M059J (cell line): ENCODE results near the gene ACTR8. TPM values are rescaled to one million over a fixed set of nuclear protein-coding genes. Genes with fewer than 3 reads are reported as not detected.
"Not testable (repeated sequence)": the region's sequence is repeated elsewhere in the genome, so short reads cannot be mapped to it uniquely, and the experiment has no call there.

Experiments
- DNase-seq: peaks from one replicate; pipeline ENCODE4 v3.0.0-alpha.2; 2012; ENCODE audit warnings: low read depth
- total RNA-seq: library from RNA; depleted of rRNA; stranded (reverse); fragments of >200 nt; shearing (Covaris generic); gene quantifications from 2 replicates; pipeline ENCODE4 v1.2.3, GENCODE V29; 2014; rRNA removed

The ACTR8 gene, protein sequence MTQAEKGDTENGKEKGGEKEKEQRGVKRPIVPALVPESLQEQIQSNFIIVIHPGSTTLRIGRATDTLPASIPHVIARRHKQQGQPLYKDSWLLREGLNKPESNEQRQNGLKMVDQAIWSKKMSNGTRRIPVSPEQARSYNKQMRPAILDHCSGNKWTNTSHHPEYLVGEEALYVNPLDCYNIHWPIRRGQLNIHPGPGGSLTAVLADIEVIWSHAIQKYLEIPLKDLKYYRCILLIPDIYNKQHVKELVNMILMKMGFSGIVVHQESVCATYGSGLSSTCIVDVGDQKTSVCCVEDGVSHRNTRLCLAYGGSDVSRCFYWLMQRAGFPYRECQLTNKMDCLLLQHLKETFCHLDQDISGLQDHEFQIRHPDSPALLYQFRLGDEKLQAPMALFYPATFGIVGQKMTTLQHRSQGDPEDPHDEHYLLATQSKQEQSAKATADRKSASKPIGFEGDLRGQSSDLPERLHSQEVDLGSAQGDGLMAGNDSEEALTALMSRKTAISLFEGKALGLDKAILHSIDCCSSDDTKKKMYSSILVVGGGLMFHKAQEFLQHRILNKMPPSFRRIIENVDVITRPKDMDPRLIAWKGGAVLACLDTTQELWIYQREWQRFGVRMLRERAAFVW
- total RNA-seq, result 14.3 and 16.0 TPM in 2 replicates

DNA sequence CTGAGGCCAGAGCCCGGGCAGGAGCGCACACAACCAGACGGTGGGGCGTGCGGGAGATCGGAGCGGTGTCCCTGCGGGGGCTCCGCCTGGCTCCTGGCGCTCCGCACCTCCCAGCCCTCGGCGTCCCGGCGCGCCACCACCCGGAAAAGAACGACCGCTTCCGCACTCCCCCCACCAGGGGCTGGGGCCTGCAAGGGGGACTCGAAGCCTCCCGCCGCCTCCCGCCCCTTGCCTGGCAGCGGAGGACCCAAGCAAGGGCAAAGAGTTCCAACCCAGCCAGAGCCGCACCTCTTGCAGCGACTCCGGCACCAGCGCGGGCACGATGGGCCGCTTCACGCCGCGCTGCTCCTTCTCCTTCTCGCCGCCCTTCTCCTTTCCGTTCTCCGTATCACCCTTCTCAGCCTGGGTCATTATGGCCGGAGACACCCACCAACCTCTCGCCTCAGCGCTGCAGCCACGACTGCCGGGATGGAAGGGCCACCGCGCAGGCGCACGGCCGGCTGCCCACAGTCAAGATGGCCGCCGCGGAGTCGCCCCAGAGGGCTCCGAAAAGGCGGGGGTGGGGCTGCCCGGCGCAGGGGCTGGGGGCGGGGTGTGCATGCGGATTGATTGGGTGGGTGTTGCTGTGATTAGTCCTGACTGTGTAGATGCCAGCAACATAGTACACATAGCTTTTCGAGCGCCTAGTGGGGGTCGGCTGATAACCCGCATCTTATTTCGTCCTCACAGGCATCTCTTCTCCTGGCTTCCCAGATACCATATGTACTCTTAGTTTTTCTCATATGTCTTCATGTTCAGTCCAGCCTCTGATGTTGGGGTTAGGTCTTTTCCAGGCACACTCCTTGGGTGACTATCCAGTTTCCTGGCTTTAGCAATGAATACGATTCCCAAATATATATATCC is at the start of gene ACTR8:
Gene ACTR8 (minus strand): TSS at position 462 of the 903 bp plus-strand sequence. CDS start 51 bp downstream, at position 411.
- peak; percentile 71 for DNase-seq

DNA sequence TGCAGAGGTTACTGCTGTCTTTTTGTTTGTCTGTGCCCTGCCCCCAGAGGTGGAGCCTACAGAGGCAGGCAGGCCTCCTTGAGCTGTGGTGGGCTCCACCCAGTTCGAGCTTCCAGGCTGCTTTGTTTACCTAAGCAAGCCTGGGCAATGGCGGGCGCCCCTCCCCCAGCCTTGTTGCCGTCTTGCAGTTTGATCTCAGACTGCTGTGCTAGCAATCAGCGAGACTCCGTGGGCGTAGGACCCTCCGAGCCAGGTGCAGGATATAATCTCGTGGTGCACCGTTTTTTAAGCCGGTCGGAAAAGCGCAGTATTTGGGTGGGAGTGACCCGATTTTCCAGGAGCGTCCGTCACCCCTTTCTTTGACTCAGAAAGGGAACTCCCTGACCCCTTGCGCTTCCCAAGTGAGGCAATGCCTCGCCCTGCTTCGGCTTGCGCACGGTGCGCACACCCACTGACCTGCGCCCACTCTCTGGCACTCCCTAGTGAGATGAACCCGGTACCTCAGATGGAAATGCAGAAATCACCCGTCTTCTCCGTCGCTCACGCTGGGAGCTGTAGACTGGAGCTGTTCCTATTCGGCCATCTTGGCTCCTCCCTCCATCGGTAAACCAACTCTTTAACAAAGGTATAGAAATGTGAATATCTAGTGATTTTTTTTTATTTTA is 45.4 kb upstream of the ACTR8 start:
- DNase-seq, result not testable (repeated sequence)

DNA sequence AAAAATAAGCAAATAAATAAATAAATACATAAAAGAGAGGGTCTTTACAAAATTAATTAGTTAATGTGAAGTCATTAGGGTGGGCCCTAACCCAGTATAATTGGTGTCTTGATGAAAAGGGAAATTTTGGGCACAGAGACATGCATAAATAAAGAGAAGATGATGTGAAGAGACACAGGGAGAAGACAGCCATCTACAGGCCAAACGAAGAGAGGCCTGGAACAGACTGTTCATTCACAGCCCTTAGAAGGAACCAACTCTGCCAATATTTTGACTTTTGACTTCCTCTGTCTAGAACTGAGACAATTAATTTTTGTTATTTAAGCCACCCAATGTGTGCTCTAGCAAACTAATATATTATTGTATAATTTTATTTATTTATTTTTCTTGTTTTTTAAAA is 39.3 kb upstream of the ACTR8 start:
- DNase-seq, result peak; percentile 8

DNA sequence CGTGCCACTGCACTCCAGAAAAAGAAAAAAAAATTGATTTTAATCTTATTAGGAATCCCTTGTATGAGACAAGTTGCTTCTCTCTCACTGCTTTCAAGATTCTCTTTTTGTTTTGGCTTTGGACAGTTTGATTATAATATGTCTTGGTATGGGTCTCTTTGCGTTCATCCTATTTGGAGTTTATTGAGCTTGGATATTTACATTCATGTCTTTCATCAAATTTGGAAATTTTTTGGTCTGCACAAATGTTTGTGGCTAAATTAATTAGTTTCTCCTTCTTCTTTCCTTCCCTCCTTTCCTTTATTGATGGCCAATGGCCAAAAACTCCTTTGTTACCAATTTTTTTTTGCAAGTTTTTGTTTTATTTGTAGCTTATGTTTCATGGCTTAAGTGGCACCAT is 37.8 kb upstream of the ACTR8 start:
- DNase-seq, result no peak

DNA sequence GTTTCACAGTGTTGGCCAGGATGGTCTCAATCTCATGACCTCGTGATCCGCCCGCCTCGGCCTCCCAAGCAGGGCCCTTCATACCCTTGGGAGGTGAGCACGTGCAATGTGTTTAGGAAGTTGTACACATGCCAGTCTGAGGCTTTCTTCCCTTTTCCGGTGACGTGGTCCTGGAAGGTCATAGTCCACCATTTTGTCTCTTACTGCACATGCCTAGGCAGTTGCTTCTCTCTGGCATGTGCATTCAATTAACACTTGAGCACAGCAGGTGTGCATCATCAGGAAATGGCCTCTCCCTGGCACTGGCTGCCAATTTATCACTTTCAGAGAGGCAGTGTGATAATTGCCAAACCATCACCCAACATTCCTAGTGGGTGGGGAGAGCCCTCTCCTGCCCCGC is 31.4 kb upstream of the ACTR8 start:
- no peak for DNase-seq

DNA sequence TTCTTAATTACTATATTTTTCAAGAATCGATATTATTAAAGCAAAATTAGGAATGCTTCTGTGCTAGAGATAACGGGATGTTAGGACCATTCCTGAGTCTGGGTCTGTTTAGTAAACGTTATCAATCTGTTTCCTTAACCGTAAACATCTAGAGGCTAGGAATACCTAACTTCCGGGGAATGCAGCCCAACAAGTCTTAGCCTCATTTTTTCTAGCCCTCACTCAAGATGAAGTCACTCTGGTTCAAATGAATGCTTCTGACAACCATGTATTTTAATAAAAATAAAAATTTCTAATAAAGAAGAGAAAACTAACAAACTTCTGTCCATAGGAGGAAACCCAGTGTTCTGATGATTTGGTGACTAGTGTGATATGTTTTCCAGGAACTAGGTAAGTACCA is 20.8 kb upstream of the ACTR8 start:
- DNase-seq, result no peak

DNA sequence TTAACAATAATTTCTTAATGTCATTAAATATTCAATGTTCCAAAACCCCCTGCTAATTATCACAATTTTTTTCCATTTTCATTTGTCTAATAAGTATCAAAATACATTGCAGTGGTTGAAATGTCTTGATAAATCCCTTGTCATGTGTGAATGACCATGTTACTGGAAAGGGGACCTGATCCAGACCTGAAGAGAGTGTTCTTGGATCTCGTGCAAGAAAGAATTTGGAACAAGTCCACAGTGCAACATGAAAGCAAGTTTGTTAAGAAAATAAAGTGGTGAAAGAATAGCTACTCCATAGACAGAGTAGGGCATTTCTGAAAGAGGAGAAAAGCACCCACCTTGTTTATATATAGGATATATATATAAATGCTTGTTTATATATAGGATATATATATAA is 20.1 kb upstream of the ACTR8 start:
- DNase-seq, result no peak

DNA sequence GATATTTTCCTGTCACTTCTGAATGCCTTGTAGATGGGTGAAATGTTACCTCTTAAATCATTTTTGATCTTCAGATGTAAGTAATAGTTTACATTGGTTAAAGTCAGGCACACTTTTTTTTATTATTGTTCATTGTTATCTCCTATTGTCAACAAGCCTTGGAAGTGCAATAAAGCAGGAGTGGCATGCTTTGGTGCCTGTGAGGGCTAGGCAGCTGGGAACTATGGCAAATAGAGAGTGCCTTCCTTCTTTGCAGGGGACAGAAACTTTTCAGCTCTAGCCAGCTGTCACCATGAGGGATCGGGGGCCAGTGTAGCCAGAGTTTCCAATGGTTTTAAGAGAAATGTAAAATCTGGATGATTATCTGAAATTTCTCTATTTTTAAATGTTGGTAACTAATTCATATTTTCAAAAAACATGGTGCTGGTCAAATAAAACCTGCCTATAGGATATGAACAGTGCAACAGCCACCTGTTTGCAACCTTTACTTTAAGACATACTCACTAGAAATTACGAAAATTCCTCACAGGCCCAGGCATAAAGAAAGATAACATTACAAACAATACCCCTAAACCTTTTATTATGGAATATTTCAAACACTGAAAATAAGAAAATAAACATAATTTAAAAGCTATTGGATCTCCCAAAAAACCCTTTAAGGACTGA is 18.8 kb upstream of the ACTR8 start:
- no peak for DNase-seq

DNA sequence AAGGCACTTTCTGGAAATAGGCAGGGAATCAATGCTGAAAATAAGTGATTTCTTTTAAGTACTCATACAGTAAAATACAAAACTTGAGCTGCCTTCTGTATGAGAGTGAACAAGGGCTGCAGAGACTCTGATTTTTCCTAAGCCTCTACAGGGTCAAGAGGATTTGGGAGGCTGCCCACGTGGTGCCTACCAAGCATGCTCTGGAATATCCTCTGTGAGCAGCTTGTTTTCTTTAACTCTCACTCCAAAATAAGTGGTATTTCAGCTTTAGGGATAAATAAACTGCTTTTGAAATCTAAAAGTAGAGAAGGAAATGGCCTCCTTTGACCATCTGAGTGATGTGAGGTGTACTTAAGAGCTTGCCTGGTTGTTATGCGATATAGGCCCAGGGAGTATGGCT is 17.8 kb upstream of the ACTR8 start:
- no peak for DNase-seq

DNA sequence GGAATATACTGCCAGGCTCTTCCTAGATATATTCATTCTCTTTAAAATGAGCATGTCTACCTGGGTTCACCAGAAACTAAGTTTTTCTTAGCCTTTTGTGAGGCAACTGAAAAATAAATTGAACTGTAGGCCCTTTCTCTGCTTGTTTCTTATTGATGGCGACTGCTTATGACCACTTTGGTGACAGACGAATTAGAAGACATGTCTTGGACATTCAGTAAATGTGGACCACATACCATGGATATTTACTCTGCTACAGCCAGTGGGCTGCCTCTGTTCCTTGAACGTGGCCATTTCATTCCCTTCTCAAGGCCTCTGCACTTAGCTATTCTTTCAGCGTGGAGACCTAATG is 10.3 kb upstream of the ACTR8 start:
- no peak for DNase-seq

DNA sequence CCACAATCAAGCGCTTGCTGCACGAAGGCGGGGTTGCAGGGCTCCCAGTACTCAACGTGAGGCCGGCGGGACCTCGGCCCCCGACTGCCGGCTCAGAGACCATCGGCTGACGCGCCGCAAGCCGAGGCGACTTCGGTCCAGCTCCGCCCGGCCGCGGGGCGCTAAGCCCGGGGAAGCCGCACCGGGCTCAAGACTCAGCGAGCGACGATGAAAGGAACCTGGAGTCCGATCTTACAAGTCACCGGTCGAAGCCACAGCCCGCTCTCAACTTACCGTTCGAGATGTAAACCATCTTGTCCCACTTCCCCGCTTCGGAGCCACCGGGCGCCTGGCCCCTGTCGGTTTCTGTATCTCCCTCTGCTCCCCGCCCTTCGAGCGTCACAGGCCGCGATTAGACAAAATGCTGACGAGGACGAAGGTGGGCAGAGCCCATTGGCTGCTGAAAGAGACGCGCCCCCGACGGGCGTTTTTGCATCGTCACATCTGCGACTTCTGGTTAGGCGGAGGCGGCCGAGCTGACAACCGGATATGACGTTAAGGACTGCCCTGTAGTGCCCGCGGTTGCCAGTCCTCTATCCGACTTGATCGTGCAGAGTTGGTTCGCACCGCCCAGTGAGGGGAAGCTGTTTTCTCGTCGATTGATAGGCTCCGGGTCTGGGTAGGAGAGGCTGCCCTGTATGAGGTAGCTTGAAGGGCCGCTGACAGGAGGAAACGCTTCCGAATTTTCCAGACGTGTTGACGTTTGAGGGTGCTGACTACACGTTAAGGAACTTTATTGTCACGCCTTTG is 9.7 kb upstream of the ACTR8 start, which contains the start of gene SELENOK:
Gene SELENOK (minus strand): TSS at position 363 of the 789 bp plus-strand sequence.
- DNase-seq, result peak; percentile 96

DNA sequence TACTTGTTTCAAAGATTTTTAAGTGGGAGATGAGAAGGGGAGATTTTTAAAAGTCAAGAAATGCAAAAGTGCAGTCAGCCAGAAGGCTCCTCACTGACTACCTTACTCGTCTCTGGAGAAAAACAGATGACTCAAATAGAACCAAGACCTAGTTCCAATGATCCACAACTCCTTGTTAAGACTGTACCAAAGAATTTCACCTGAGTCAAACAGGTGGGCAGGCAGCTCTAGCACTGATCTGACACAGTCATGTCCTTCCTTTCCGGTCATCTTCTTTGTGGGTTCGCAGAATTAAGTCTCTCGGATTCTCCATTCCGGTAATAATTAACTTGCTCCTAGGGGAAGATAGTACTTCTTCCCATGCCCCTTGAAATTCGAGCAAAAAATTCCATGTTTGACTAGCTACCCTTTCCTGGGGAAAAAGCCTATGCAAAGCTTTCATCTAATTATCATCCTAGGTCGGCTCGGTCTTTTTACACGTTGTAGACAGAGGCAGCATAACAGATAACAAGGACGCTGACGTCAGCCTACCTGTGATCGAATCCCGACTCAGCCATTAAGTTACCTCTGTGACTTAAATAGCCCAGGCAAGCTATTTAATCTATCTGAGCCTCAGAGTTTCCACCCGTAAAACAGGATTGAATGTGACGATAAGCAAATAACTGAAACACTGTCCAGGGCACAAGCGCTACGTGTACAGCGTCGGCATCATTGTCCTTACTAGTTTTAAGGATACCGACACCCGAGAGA is 8.9 kb upstream of the ACTR8 start:
- DNase-seq, result peak; percentile 30

DNA sequence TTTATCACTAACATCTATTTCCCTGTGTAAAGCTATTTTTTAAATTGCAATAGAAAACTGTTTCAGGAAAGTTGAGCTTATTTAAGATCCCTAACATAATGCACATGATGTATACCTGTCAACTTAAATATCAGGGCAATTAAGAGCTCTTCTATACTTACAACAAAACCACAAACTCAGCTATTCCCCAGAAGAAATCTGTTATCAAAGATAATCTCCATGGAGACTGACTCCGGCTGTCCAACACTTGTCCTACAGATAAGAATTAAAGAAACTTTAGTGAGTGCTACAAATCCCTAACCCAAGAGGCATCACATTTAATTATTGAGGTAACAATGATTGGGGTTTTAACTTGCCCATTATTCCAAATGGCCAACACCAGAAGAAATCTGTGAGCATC is 6.3 kb upstream of the ACTR8 start:
- no peak for DNase-seq

DNA sequence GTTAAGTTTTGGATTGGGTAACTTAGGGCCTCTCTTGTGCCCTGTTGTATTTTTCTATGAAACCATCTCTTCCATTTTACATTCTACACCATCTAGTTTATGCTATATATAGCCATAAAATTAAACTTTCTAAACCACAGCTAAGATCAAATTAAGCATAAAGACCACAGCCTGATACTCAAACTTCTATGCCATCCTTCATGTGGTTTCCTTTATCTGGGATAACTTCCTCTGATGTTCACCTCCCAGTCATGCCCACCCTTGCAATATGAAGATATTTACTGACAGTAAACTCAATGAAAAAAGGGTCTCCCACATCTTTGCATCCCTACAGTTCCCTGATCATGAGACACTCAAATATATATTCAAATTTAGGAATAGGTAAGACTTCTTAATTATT is 5.5 kb upstream of the ACTR8 start:
- DNase-seq, result no peak

DNA sequence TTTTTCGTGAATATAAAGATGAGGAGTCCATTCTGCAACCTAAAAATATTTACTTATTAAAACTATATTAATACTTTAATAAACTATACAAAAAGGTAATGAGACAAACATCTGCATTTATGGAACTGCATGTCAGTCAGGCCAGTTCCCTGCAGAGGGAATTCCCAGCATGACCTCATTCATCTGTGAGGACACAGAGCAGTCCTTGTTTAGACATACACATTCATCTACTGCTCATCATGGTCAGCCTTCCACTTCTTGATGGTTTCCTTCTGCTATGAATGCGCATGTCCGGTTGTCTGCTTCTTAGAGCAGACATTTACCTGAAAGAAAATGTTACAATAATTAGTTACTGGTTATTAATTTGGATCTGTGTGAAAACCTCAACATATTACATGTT is 3.3 kb upstream of the ACTR8 start:
- no peak for DNase-seq

DNA sequence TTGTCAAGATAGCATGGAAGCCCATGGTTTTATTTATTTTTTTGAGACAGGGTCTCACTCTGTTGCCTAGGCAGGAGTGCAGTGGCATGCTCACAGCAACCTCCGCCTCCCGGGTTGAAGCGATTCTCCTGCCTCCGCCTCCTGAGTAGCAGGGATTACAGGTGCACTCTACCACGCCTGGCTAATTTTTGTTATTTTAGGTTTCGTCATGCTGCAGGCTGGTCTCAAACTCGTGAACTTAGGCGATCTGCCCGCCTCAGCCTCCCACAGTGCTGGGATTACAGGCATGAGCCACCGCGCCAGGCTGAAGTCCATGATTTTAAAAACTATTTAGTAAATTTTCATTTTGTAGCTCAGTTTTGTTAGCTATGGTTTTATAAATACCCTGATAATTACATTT is 2.7 kb upstream of the ACTR8 start:
- no peak for DNase-seq

DNA sequence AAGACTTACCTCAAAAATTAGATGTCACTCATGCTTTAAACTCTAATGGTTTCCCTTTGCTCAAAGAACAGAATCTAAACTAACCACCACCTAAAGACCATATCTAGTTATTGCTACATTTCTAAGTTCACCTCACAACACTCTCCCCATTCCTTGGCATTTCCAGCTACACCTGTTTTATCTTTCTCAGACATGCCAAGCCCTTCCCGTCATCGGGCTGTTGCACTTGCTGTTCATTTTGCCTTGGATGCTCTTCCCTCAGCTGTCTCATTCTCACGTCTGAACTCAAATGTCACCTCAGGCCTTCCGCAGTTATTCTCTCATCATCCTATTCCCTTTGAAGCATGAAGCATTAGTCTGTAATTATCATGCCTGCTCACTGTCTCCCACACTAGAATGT is 1.1 kb upstream of the ACTR8 start:
- DNase-seq, result no peak

DNA sequence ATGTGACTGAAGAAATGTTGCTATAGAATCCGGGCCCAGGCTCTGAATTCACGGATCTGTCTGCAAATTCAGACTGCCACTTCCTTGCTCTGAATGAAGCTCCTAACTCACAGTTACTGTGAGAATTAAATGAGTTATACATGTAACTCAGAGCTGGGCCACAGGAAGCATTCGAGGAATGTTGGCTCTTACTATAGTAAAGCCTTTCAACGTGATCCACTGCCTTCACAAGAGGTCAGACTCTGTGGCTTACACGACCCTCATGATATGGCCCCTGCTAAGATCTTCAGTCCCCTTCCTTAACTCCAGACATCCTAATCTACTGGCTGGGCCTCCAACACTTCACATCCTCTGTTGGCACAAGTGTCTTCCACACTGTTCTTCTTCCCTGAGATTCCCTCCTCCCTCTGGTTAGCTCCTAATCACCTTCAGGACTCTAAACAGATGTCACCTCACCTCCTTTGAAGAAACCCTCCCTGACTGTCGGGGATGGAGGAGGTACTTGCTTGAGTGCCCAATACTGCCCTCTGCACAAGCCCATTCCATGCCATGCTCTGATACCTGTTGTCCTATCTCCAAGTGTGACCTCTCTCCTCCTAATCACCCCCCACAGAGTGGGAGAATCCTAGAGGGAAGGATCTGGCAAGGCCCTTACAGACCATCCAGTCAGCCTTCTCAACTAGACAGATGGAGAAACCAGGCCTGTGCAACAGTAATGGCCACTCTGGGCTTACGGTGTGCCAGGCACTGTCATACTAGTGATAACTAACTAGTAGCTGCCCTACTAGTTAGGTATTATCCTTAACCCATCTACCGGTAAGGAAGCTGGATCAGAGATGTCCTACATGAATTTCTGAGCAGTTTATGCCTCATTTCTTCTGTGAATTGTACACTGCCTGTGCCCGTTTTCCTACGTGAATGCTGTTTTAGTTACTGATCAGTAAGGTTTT is 1.3 kb downstream of the ACTR8 start:
- DNase-seq, result peak; percentile 2
